ENCODE data around the gene EIF1.
A peak's percentile ranks its signal among the peaks of the same experiment; 100 is the strongest.
"Not testable (repeated sequence)": the region's sequence is repeated elsewhere in the genome, so short reads cannot be mapped to it uniquely, and the experiment has no call there.

EIF1 gene

GRCh38 chr17:41688641-41689496 is at the start of gene EIF1:
Gene EIF1, plus strand, starts transcription at chr17:41688885. Its CDS starts 154 bp downstream, at chr17:41689039.
- peak; percentile 100 for DNase-seq

- no peak for DNase-seq
Observed at GRCh38 chr17:41638941-41639340, 49.7 kb upstream of the EIF1 start.

GRCh38 chr17:41639492-41640473 is 48.9 kb upstream of the EIF1 start:
- no peak for DNase-seq

GRCh38 chr17:41640596-41640995 is 48.1 kb upstream of the EIF1 start:
- DNase-seq = not testable (repeated sequence)

- DNase-seq = no peak
Observed at GRCh38 chr17:41642252-41643156, 46.2 kb upstream of the EIF1 start.

GRCh38 chr17:41647038-41647813 is 41.5 kb upstream of the EIF1 start:
- no peak for DNase-seq

GRCh38 chr17:41647940-41648410 is 40.7 kb upstream of the EIF1 start:
- DNase-seq = peak; percentile 58

GRCh38 chr17:41648411-41649195 is 40.1 kb upstream of the EIF1 start:
- peak; percentile 65 for DNase-seq

- DNase-seq = no peak
Observed at GRCh38 chr17:41649923-41650519, 38.7 kb upstream of the EIF1 start.

GRCh38 chr17:41650794-41651624 is 37.7 kb upstream of the EIF1 start:
- DNase-seq = no peak

- peak; percentile 80 for DNase-seq
Observed at GRCh38 chr17:41651625-41652460, 36.8 kb upstream of the EIF1 start.

GRCh38 chr17:41652461-41652970 is 36.2 kb upstream of the EIF1 start:
- DNase-seq = no peak

GRCh38 chr17:41653421-41653820 is 35.3 kb upstream of the EIF1 start:
- DNase-seq = no peak

GRCh38 chr17:41653892-41654677 is 34.6 kb upstream of the EIF1 start:
- DNase-seq = peak; percentile 16

GRCh38 chr17:41654678-41655607 is 33.7 kb upstream of the EIF1 start:
- DNase-seq = no peak

- peak; percentile 90 for DNase-seq
Observed at GRCh38 chr17:41655611-41656111, 33.0 kb upstream of the EIF1 start.
